OCI-LY3 (cell line): Measurements from ENCODE around the gene AGRN.

Source experiments
- CTCF ChIP-seq: fragments of 200-600, 300-600 bp; sonication (generic); IDR thresholded peaks from 2 replicates; pipeline ENCODE4 v1.5.1; 2014; ENCODE audit warnings: antibody characterized with exemption, low read length, low read depth
- EZH2phosphoT487 ChIP-seq: fragments of 200-600 bp; shearing (Covaris generic); IDR thresholded peaks from 2 replicates; pipeline ENCODE4 v1.6.1; 2018; ENCODE audit warnings: antibody characterized with exemption, mixed run types, low read depth

DNA sequence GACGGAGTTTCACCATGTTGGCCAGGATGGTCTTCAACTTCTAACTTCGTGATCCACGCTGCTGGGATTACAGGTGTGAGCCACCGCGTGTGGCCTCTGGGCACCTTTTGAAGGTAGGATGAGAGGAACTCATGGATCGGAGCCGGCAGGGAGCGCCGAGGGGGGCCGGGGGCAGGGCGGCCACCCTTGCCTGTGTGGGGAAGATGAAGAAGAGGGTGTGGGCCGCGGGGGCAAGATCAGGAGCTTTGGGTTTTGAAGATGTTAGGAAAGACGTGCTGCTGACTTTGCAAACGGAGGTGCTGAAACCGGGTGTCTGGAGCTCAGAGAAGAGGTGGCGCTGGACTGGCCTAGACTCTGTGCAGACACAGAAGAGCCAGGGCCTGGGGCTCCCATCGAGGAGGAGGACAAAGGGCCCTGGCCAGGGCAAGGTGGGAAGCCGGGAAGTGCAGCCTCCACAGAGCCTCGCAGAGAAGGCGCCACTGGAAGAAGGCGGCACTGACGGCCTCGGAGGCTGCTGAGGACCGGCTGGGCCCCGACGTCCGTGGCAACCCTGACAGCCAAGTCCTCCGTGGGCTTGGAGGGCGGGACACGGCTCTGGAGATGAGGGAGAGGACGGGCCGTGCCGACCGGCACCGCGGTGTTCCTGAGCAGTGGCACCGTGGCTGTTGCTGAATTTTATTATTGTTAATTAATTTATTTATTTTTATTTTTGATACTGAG, 40.5 kb downstream of the AGRN start:
- TF ChIP-seq CTCF, result no peak
- TF ChIP-seq EZH2phosphoT487, result no peak
